ENCODE measurements around the gene MACROD2.

DNA sequence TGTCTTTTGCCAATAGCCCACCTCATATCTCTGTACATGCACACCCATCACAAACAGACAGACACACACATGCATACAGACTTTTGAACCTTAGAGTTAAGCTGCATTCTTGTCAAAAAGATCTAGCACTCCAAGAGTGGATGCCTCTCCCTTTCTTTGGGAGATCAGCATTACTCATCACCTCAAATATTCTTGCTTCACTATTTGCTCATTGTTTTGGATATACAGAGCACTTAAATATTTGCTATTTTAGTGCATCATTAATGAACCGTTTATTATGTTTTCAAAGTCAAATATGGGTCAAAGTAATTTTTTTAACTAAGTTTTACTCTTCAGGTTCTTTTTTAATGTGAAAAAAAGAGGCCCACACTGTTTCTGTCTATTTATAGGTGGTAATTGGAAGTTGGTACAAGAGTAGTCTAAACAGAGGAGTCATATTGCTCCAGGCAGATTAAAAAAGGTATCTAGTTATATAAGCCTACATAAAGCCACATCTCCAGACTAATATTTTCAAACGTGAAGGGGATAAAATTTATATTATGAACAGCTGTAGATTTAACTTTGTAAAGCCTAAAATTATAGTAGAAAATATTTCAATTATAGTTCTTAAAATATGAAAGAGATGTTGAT, 239.5 kb downstream of the MACROD2 start:
- TF ChIP-seq ZNF626 (tag by site-specific recombination; IDR thresholded peaks at IDR 0.05) (no peak), YY1 (tag by site-specific recombination; IDR thresholded peaks at IDR 0.05) (no peak), KLF10 (tag by site-specific recombination; IDR thresholded peaks at IDR 0.05) (no peak), REST (tag by site-specific recombination; IDR thresholded peaks at IDR 0.05) (no peak), ZBTB20 (tag by site-specific recombination; IDR thresholded peaks at IDR 0.05) (no peak), ZNF274 (IDR thresholded peaks at IDR 0.05; ENCODE audit: low read length) (no peak), ZNF274 (tag by site-specific recombination; IDR thresholded peaks at IDR 0.05; ENCODE audit: borderline replicate concordance) (no peak), ZNF792 (tag by site-specific recombination; IDR thresholded peaks at IDR 0.05) (no peak)
- TF ChIP-seq, protein P1, sequence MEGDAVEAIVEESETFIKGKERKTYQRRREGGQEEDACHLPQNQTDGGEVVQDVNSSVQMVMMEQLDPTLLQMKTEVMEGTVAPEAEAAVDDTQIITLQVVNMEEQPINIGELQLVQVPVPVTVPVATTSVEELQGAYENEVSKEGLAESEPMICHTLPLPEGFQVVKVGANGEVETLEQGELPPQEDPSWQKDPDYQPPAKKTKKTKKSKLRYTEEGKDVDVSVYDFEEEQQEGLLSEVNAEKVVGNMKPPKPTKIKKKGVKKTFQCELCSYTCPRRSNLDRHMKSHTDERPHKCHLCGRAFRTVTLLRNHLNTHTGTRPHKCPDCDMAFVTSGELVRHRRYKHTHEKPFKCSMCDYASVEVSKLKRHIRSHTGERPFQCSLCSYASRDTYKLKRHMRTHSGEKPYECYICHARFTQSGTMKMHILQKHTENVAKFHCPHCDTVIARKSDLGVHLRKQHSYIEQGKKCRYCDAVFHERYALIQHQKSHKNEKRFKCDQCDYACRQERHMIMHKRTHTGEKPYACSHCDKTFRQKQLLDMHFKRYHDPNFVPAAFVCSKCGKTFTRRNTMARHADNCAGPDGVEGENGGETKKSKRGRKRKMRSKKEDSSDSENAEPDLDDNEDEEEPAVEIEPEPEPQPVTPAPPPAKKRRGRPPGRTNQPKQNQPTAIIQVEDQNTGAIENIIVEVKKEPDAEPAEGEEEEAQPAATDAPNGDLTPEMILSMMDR (tag by site-specific recombination; IDR thresholded peaks at IDR 0.05): no peak
